Tibial artery (tissue), 4 donors: Measurements from ENCODE around the gene C21orf91.

Source experiments
- DNase-seq, 2 donors: peaks; one replicate each; pipeline ENCODE4 v3.0.0-alpha.2; 2019
- H3K27ac ChIP-seq, 2 donors: fragments of 200-600 bp; sonication (generic) in 1 of 2; 1 replicate in 1 of 2; 2 replicates in 1 of 2; pipeline ENCODE4 v1.5.1; 2018 to 2019; ENCODE audit warnings: mild to moderate bottlenecking in 1 of 2
- H3K27me3 ChIP-seq, 2 donors: fragments of 200-600 bp; sonication (generic) in 1 of 2; one replicate each; pipeline versions ENCODE4 v1.5.1 to v1.6.0; 2016 to 2019
- H3K36me3 ChIP-seq, 3 donors: fragments of 200-600 bp; sonication (generic) in 2 of 3; one replicate each; pipeline ENCODE4 v1.5.1; 2016 to 2019; ENCODE audit warnings: mild to moderate bottlenecking in 2 of 3
- H3K4me1 ChIP-seq, 4 donors: fragments of 200-600 bp; sonication (generic) in 2 of 4; 1 replicate in 3 of 4; 2 replicates in 1 of 4; pipeline ENCODE4 v1.5.1; 2016 to 2019
- H3K4me3 ChIP-seq, 2 donors: fragments of 200-600 bp; sonication (generic) in 1 of 2; 1 replicate in 1 of 2; 2 replicates in 1 of 2; pipeline ENCODE4 v1.5.1; 2018 to 2019; ENCODE audit warnings: mild to moderate bottlenecking in 2 of 2
- H3K9me3 ChIP-seq, 3 donors: fragments of 200-600 bp; sonication (generic) in 1 of 3; one replicate each; pipeline ENCODE4 v1.5.1; 2016 to 2019
- intact Hi-C: fragments of 100-400 bp; cut with DNase I; formaldehyde crosslinking; loops from one replicate; pipeline ENCODE4 v1.15.0; 2023; ENCODE audit warnings: low total_unique reads
- TF ChIP-seq, protein P1 (sequence below), 2 experiments: fragments of 200-600 bp in 1 of 2; fragments of 450-650 bp in 1 of 2; IDR thresholded peaks; one replicate each; pipeline ENCODE4 v1.5.1; 2017 to 2019; ENCODE audit warnings: antibody characterized with exemption in 2 of 2, mild to moderate bottlenecking in 1 of 2, moderate library complexity in 1 of 2

The C21orf91 gene

DNA sequence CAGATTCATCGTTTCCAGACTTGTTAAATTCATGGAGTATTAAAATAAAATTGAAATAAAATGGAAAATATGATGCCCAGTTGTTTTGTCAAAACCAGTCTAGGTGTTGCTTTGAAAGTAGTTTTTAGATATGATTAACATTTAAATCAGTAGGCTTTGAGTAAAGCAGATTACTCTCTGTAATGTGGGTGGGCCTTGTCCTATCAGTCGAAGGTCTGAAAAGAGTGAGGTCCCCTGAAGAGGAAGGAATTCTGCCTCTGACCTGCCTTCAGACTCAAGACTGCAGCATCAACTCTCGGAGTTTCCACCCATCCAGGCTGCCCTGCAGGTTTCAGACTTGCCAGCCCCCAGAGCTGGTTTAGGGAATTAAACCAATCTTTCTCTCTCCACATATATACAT lies 36.2 kb downstream of the C21orf91 start:
- DNase-seq = no peak
- Histone ChIP-seq H3K36me3 (peaks cover 20 to 24% (median 23%) of the 10 kb centered on the region in 3 donors), H3K27ac (no peak overlapping the region), H3K9me3 (no peaks in the 10 kb centered on the region), H3K4me1 (no peaks in the 10 kb centered on the region), H3K4me3 (no peak overlapping the region), H3K27me3 (no peaks in the 10 kb centered on the region)
- intact Hi-C loops = no loop called here
- TF ChIP-seq, protein P1, sequence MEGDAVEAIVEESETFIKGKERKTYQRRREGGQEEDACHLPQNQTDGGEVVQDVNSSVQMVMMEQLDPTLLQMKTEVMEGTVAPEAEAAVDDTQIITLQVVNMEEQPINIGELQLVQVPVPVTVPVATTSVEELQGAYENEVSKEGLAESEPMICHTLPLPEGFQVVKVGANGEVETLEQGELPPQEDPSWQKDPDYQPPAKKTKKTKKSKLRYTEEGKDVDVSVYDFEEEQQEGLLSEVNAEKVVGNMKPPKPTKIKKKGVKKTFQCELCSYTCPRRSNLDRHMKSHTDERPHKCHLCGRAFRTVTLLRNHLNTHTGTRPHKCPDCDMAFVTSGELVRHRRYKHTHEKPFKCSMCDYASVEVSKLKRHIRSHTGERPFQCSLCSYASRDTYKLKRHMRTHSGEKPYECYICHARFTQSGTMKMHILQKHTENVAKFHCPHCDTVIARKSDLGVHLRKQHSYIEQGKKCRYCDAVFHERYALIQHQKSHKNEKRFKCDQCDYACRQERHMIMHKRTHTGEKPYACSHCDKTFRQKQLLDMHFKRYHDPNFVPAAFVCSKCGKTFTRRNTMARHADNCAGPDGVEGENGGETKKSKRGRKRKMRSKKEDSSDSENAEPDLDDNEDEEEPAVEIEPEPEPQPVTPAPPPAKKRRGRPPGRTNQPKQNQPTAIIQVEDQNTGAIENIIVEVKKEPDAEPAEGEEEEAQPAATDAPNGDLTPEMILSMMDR (IDR thresholded peaks at IDR 0.05) = no peak

DNA sequence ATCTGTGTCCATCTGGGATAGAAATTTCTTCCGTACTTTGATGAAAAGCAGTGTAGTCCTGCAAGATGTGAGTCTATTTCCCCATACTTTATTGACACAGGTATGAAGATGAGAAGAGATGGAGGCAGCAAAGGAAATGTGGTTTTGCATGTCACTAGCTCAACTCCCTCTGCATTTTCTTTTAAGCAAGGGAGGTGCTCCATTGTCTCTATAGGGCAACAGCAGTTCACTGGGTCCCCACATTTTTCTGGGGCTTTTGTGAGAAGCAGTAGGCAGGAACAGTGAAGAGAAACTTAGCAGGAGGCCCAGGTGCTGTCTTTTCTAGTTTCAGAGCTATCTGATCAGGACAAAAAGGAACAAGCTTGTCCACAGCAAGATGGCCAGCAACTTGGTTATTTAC lies 37.1 kb downstream of the C21orf91 start:
- no peak overlapping the region for H3K4me3 ChIP-seq
- peaks cover 17 to 20% (median 18%) of the 10 kb centered on the region in 3 donors for H3K36me3 ChIP-seq
- no peak overlapping the region for H3K27ac ChIP-seq
- no peak for DNase-seq
- intact Hi-C loops = no loop called here
- no peaks in the 10 kb centered on the region for H3K4me1 ChIP-seq
- no peaks in the 10 kb centered on the region for H3K27me3 ChIP-seq
- TF ChIP-seq, protein P1 (IDR thresholded peaks at IDR 0.05) = no peak
- no peaks in the 10 kb centered on the region for H3K9me3 ChIP-seq

DNA sequence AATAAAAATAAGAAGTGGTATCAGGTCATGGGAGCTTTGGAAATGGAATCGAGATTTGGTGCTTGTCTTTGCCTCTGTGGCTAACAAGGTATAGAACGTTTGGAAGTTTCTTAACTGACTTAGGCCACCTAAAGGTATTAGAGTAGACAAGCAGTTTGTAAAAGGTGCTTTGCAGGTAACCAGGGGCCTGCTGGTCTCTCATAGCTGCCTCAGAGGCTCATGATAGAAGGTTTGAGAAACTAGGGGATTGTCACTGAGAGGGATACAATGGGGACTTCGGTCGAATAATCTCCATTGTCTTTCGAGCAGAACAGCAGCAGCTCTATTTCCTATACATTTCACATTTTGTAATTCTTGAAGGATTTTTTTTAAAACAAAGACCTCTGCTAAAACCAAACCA lies 37.6 kb downstream of the C21orf91 start:
- Histone ChIP-seq H3K4me3 (no peak overlapping the region), H3K27me3 (no peaks in the 10 kb centered on the region), H3K9me3 (no peaks in the 10 kb centered on the region), H3K36me3 (peaks cover 12 to 14% (median 12%) of the 10 kb centered on the region in 3 donors), H3K4me1 (no peaks in the 10 kb centered on the region), H3K27ac (no peak overlapping the region)
- no peak for DNase-seq
- intact Hi-C loops = no loop called here
- TF ChIP-seq, protein P1 (IDR thresholded peaks at IDR 0.05) = no peak

DNA sequence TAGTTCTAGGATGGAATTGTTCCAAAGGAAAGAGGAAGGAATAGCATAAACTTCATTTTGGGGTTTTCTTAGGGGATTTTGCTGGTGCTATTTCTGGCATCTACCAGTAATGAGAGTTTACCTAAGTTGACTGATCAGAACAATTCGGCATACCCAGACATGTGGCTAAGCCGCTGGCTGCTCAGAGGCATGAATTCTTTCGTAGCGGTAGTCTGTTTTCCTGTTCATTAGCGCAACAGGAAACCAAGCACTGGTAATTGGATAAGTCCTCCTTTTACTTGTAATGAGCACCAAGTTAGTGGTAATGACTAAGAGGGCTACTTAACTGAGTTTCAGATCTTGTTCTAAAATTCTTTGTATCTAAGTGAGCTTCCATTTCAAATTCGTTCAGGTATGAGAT lies 38.6 kb downstream of the C21orf91 start:
- H3K27ac ChIP-seq = no peak overlapping the region
- TF ChIP-seq, protein P1 (IDR thresholded peaks at IDR 0.05) = no peak
- H3K27me3 ChIP-seq = no peaks in the 10 kb centered on the region
- DNase-seq = no peak
- no peak overlapping the region for H3K4me3 ChIP-seq
- H3K36me3 ChIP-seq = peaks cover 2 to 6% (median 3%) of the 10 kb centered on the region in 3 donors
- no peaks in the 10 kb centered on the region for H3K4me1 ChIP-seq
- no peaks in the 10 kb centered on the region for H3K9me3 ChIP-seq
- intact Hi-C loops = no loop called here

DNA sequence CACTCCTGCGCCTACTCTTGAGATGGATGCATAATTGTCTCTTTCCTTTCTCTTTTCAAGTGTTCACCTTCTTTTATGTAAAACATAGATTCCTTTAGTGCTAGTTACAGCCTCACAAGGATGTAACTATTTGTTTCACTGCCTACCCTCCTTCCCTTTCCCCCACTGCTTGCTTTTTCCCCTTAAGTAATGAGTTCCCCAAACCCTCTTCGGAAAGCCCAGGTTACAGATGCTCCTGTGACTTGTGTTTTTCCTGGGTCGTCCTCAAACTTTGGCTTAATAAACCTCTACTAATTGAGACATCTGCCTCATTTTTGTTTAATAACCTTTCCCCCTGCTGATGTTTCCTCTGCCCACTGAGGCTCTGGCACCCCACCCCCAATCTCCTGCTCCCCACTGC lies 39.2 kb downstream of the C21orf91 start:
- H3K4me3 ChIP-seq = no peak overlapping the region
- H3K27me3 ChIP-seq = no peaks in the 10 kb centered on the region
- no peak overlapping the region for H3K27ac ChIP-seq
- H3K9me3 ChIP-seq = no peaks in the 10 kb centered on the region
- no peaks in the 10 kb centered on the region for H3K4me1 ChIP-seq
- DNase-seq = no peak
- peaks cover 0 to under 1% (median 0%) of the 10 kb centered on the region in 3 donors for H3K36me3 ChIP-seq
- TF ChIP-seq, protein P1 (IDR thresholded peaks at IDR 0.05) = no peak
- intact Hi-C loops = no loop called here

DNA sequence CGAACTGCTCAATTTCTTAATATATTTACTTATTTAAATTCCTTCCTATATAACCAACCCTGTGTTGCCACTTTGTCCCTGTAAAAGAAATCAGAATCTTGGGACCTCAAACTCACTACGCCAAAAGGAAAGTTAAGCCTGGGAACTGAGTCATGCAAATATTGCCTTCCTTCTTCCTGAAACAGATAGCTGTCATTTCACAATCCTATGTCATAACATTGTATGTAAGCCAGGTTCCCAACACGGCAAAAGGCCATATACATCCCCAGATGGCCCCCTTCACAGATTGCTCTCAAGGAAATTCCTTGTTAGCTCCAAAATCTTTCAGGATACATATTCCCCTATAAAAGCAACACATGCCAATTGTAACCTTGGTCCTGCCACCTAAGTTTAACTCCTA lies 39.7 kb downstream of the C21orf91 start:
- intact Hi-C loops = no loop called here
- H3K4me1 ChIP-seq = no peaks in the 10 kb centered on the region
- H3K27ac ChIP-seq = no peak overlapping the region

More for the DNA sequence above, 39.7 kb downstream of the C21orf91 start:
- Histone ChIP-seq H3K36me3 (no peaks in the 10 kb centered on the region), H3K27me3 (no peaks in the 10 kb centered on the region), H3K9me3 (no peaks in the 10 kb centered on the region), H3K4me3 (no peak overlapping the region)
- DNase-seq = no peak
- TF ChIP-seq, protein P1 (IDR thresholded peaks at IDR 0.05) = no peak
